GM19468 (cell line): ENCODE measurements around the gene CA10.

ENCODE experiments used
- ATAC-seq: cut with Tn5 transposase; IDR thresholded peaks from one replicate; pipeline ENCODE4 v1.9.1; 2021; ENCODE audit warnings: mild to moderate bottlenecking, moderate library complexity, moderate number of reproducible peaks; ENCODE audit not compliant: unreplicated experiment; ENCODE audit errors: extremely low read depth

CA10 gene

DNA sequence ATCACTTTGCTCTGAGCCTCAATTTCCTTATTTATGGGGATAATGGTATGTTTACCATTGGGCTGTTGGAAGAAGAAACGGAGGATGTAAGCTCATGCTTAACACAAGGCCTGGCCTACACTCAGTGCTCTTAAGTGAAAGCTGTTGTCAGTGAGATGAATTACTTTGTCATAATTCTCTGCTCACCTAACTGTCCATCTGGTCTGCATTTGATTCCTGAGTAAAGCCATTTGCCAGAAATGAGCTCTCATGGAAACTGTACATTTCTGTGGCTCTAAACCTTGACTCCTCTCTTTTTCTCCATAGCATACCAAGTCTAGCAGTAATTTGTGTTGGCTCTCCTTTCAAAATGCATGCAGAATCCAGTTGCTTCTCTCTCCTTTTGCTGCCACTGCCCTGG, 452.4 kb downstream of the CA10 start:
- ATAC-seq = no peak

DNA sequence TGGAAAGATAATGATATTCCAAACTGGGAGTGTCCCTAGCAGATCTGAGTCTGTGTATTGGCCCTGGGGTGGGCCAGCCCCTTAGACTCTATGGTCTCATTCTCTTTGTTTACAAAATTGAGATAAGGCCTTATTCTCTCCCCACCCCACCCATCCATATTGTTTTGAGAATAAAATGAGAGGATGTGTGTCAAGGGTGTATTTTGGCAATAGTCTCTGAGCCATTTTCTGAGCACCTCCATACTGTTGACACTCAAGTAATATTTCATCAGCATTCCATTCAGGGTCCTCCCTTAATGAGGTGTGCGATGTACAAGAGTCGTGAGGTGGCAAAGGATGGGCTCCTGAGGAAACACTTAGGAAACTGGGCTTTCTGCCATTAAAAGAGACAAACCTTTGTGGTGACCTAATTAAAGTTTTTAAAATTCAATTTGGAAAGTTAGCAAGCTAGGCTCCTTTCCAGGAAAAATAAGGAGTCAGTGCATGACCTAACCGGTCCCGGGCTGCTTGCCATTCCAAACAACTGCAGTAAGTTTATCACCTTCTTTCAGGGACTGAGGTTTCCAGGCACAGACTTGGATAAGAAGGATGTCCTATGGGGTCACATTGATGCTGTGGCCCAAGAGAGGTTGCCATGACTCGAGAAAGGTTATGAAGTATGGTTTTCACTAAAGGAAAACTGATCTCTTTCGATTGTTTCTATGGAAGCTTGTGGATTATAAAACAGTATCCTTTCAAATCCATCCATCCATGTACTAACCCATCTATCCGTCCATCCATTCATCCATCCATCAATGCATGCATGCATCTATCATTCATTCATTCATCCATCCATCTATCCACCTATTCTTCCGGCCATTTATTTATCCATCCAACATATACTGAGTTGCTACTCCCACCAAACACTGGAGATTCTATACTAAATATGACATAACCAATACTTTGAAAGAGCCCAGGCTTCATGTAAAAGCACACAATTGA, 454.9 kb downstream of the CA10 start:
- no peak for ATAC-seq

DNA sequence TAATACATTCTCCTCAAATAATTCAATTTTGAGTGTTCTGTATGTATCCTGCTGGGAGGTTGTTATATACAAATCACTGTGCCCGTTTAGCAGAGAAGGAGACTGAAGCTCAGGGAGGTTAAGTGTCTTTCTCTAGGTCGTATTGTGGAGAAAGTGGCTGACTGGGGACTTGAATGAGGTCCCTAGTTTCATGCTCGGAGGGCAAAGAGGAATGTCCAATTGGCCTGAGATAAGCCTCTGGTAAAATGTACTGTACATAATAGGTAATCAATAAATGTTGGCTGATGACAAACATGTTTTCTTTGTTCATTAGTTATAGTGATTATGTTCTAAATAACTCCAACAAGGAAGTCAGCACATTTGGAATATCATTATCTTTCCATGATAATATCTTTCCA, 455.6 kb downstream of the CA10 start:
- ATAC-seq = no peak

DNA sequence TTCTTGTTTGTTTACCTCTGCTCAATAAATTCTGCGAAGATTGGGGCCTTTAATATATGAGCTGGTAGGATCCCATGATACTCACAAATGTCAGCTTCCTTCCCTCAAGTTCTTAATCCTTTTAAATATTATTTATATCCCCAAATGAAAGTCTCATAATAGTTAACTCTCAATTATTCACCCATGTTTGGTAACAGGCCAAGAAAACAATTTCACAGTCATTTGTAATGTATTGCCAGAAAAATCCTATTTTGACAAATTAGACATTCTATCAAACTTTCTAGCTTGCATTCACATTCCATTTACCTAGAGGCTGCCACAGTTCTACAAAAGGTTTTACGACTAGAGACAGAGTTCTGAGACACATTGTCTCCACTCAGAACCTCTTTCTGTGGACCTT, 457.0 kb downstream of the CA10 start:
- no peak for ATAC-seq

DNA sequence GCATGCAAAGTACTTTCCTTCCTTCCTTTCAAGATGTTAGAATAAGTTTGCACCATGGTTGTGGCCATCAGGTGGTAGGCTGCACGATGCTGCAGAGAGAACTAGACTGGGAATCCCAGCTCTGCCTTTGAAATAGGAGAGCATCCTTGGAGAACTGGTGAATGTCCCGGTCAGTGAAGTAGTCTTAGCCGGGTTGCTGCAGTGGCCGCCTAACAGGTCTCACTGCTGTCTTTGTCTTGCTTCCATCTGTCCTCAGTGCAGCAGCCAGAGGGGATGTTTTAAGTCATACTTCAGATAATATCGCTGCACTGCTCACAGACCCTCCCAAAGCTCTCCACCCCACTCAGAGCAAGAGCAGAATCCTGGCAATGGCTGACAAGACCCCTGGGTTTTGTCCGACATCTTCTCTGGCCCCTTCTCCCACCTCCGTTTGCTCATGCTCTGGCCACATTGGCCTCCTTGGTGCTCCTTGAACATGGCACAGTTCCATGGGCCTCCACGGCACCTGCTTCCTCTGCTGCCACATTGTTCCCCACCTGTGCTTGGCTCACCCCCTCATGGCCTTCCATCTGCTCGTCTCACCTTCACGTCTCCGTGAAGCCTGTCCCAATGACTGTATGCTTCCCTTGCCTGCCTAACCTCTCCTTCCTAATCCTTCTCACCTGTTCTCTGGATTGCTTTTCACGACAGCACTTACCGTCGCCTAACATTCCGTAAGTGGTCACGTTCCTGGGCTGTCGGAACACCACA, 458.3 kb downstream of the CA10 start:
- ATAC-seq = no peak

DNA sequence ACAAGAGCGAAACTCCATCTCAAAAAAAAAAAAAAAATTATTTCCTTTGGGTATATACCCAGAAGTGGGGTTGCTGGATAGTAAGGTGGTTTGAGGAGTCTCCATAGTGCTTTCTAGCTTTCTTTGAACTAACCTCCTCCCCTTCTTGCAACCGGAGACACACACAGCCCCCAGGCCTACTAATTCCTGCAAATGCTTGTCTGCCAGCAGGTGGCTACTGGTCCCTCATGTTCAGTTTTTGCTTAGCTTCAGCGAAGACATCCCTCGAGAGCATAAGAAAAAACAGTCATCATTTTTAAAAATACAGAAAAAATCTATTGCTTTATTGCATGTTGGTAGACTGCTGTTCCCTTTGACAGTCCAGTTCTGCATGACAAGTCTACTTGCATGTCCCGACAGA, 459.2 kb downstream of the CA10 start:
- ATAC-seq = no peak

DNA sequence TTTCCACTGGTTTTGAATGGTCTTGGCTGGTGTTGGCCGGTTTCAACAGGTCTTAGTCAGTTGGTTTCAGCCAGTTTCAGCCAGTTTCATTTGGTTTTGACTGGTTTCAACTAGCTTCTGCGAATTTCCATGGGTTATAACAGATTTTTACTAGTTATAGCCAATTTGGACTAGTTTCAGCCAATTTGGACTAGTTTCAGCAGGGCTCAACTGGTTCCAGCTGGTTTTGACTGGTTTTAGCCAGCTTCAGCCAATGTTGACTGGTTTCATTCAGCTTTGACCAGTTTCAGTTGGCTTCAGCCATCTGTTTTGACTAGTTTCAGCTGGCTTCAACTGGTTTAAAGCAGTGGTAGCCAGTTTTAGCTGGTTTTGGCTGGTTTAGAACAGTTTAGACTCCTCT, 465.6 kb downstream of the CA10 start:
- no peak for ATAC-seq

DNA sequence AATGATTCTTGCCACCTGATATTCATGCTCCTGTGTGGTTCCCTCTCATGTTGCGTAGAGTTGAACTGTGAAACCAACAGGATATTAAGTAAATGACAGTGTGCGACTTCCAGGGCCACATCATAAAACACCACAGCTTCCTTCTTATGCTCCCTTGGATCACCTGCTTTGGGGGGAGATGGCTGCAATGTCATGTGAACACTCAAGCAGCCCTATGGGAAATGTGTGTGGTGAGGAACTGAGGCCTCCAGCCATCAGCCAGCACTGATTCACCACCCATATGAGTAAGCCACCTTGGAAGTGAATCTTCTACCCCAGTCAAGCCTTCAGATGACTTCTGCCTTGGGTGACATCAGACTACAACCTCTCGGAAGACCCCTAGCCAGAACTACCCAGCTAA, 470.6 kb downstream of the CA10 start:
- no peak for ATAC-seq

DNA sequence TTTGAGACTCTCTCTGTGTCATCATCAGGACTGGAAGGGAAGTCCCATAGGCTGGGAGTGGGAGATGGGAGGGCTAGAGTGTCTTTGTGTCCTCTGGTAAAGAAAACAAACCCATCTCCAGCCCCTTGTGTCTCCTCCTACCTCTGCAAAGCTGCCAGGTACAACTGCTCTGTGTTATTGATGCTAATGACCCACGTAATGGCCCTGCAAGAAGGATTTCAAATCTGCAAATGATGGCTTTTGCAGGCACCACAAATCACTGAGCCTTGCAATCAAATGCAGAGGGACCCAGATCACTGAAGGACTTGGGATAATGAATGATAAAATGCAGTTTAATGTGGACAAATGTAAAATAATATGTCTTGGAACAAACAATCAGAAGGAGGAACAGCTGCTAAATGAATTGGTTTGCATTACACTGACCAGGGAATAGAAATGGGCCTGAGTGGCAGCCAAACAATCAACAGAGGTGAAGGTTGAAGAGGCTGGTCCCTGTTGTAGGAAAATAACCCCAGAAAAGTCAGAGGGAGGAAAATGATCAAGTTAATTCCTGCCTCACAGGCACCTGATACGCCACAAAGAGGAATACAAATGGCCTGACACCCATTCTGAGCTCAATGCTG, 473.1 kb downstream of the CA10 start:
- ATAC-seq = no peak

DNA sequence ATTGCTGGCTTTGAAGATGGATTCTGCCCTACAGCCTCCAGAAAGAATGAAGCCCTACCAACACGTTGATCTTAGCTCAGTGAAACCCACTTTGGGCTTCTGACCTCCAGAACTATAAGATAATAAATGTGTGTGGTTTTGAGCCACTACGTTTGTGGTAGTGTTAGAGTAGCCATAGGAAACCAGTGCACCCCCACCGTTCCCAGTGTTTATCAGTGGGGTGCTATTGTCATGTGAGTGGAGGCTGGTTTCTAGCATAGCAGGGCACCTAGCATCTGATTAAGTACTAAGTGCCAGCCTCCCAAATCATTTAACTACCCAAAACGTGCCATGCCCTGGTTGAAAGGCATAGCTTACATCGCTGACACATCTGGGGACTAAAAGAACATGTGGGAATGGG, 474.3 kb downstream of the CA10 start:
- ATAC-seq = no peak

DNA sequence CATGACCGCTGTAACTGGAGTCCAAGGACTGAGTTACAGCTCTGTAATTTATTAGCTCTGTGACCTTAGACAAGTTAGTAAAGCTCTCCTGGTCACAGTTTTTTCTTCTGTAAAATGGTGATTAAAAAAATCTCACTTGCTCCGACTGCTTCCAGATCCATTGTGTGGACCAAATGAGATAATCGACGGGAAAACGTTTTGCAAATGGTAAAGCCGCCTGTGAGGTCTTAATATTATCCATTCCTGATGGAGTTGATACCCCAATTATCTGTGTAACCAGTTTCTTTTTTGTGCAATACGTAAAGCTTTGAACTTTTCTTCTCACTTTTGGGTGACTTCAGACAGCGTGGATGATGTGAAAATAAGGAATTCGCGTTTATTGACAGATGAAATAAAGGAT, 475.2 kb downstream of the CA10 start:
- ATAC-seq = no peak

DNA sequence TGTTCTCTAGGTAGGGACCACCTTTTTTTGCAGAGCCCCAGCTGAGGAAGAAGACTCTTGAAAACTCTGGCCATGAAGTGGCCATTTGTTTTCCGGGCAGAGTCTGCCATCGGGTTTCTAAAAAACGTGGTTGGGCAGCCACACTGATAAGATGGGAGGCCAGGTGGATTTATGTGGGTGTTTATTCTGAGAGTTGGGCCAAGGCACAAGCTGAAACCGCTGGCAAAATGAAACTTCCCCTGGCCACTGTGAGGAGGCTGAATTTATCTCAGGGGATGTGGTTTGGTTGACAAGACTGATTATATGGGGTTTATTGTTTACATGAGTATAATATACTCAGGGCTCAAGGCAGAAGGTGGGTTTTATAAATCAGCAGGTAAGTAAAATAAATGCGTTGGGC, 476.4 kb downstream of the CA10 start:
- no peak for ATAC-seq

DNA sequence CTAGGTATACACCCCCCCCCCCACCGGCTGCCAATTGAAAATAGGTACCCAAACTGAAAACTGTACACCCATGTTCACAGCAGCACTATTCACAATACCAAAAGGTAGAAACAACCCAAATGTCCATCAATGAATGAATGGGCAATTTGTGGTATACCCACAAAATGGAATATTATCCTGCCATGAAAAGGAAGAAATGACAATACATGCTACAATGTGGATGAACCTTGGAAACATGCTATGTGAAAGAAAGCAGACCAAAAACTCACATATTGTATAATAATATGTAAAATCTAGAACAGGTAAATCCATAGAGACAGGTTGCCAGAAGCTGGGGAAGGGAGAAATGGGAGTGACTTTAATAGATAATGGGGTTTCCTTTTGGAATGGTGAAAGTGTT, 480.6 kb downstream of the CA10 start:
- ATAC-seq = no peak

DNA sequence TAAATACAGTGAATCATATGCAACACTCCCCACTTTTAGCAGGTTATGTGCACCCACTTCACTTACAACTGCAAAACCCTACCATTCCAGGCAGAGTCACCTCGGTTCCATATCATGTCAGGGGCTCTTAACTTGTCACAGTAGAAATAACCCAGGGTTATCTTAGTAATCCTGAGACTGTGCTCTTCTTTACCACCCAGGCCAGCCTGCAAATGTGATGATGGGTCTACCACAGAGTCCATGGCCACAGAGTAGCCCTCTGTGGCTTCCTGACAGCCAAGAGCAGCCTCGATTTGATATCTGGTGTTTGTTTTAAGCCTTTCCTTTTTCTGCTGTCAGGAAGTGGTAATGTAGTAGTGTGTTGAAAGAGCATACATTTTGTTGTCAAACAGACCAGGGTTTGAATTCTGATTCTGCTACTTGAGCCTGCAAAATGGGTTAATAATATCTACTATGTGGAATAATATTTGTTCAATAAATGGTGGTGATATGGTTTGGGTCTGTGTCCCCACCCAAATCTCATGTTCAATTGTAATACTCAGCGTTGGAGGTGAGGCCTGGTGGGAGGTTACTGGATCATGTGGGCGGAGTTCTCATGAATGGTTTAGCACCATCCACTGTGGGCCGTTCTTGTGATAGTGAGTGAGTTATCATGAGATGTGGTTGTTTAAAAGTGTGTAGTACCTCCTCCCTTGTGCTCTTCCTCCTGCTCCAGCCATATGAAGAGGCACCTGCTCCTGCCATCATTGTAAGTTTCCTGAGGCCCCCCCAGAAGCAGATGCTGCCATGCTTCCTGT, 481.6 kb downstream of the CA10 start:
- ATAC-seq = no peak

DNA sequence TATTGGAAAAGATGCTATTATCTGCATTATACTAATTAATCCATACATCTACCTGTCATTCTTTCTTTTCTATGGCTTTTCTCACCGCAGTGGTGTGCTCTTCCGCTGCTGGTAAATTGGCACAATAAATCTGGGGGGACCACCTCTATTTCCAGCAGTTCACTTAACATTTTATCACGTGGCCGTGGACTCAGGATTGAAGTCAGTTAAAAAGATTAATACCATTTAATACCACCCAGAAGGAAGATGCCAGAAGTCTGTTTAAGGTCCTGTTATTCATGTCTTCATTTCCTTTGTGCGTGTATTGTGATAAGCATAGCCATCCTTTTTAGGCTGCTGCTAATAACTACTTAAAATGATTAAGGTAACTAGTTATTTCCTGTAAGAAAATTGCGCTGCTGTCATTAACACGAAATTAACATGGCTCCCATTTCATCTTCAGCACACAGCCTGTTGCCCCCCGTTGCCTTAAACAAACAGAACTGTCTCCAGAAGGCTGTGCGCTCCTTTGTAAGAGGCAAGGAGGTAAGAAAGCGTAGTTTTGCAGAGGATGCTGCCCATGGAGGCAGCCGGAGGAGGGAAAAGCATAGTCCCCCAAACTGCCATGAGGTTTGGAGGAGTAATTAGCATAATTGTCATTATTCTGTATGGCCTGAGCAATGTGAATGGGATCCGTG, 483.8 kb downstream of the CA10 start:
- no peak for ATAC-seq

DNA sequence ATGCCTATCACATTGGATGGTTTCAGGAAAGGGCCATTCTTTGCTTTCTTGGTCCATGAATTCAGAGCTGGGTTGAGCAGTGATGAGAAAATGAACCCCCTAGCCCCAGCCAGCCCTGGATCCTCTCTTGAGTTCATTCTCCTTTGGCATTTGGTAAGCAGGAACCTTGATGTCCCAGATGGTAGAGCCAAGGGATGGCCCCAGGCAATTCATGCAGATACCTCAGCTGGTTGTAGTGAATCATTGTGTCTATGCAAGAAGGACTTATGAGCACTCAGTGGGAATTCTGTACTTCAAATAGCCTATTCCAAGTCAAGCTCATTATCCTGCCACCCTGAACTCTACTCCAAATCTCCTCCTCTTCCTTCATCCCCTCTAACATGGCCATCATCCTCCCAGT, 485.4 kb downstream of the CA10 start:
- no peak for ATAC-seq

DNA sequence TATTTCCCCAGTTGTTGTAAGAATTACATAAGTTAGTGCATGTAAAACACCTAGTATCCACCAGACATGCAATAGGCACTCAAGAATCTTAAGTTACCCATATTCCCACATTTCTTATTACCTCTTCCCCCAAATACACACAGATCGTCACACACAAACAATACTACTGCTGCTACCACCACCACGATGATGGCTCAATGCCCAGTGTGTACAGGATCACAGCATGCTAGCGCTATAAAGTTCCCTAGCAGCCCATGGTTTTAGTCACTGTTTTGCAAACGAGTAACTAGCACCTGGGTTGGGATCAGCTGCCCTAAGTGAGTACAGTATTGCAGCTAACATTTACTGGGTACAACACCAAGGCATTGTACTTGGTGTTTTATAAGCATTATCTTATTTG, 486.4 kb downstream of the CA10 start:
- ATAC-seq = no peak

DNA sequence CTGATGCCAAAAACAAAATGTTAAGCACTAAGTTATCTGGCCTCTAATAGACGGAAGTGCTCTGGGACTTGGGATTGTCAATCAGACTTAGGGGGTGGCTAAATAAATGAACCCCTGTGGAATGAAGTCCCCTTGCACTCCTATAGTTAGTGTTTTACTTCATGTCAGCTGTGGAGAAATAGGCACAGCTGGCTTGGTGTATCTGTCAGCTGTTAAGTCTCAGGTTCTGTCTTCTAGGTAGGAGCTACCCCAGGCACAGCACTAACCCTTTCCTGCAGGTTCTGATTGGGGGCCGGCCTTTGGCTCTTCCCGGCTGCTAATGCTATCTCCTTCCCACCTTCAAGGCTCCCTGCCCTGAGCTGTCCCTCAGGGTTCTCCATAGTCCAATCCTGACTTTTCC, 487.6 kb downstream of the CA10 start:
- no peak for ATAC-seq

DNA sequence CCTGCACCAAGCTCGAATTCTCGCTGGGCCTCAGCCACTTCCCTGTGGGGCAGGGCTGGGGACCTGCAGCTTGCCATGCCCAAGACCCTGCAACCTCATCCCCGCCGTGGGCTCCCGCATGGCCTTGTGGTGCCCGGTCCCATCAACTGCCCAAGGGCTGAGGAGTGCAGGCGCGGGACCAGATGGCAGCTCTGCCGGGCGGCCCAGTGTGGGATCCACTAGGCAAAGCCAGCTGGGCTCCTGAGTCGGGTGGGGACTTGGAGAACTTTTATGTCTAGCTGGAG, 489.6 kb downstream of the CA10 start:
- ATAC-seq = no peak
